Middle frontal gyrus (tissue), 1 donor: ENCODE data around the gene ADAMTS17.

Experiments used
- DNase-seq: peaks from one replicate; pipeline ENCODE4 v3.0.0-alpha.2; 2015; ENCODE audit warnings: low spot score; ENCODE audit errors: extremely low spot score

The ADAMTS17 gene

GRCh38 chr15:100252779-100253417 lies 88.9 kb downstream of the ADAMTS17 start:
- DNase-seq, result no peak

GRCh38 chr15:100252359-100252758 lies 89.4 kb downstream of the ADAMTS17 start:
- DNase-seq, result no peak

- DNase-seq, result no peak
Measured at GRCh38 chr15:100250176-100250800, 91.5 kb downstream of the ADAMTS17 start.

- DNase-seq, result no peak
Measured at GRCh38 chr15:100249096-100249815, 92.5 kb downstream of the ADAMTS17 start.

DNA sequence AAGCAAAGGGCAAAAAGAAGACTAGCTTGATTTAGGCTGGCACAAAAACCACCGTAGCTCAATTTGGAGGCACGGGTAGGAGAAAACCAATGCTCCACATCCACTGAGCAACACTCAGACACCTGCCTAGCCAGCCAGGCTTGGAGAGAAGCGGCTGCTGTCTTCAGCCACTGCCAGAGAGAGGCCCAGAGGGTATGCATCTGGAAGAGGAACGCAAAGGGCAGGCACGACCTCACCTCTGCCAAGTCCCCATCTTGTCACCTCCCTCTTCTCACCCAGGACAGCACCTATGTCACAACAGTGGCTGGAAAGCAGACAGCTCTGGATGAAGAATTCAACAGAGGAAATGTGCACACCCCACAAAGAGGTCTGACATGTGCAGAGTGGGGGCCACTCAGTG lies 93.5 kb downstream of the ADAMTS17 start:
- no peak for DNase-seq

GRCh38 chr15:100247228-100248225 lies 94.2 kb downstream of the ADAMTS17 start:
- no peak for DNase-seq

DNA sequence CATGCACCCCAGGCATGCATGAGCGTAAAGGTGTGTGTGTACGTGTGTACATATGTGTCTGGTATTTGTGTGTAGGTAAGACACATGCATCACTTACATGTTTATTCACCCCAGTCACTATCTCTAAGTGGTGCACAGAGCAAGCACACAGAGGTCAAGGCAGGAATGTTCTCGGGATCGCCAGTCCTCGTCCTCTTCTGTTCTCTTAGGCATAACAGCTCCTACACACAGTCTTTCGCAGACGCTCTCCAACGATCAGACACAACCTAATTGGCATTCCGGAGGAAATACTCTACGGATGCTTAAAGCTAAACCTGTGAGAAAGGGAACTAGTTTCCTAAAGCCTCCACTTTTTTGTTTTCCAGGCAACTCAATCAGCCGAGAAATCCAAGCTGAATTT lies 95.9 kb downstream of the ADAMTS17 start:
- no peak for DNase-seq

- no peak for DNase-seq
Measured at GRCh38 chr15:100245487-100245820, 96.3 kb downstream of the ADAMTS17 start.

DNA sequence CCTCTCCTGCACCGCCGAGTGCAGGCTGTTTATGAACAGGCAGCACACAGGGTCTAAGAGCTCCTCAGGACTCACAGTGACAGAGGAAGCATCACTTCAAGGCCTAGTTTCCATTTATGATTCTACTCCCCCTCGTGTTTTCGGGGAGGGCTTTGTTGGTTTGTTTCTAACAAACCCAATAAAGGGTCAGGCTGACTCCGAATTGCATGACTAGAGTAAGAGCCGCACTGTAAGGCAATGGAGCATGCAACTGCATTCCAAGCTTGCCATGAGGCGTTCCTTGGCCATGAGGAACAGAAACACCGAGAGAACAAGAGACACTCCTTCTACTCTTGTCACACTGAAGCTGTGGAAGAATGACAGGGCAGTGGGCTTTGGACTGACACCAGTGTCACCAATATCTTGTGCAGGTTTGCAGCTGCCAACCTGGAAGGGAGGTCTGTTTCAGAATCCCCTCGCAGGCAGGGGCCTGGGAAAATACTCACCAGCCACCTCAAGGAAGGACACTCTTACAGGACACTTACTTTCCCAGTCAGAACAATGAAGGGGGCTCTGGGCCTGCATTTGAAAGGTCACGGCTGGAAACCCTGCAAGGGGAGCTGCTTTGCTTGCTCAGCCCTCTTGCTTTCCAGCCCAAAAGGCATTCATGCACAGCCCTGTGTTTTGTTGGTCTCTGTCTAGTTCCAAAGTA lies 96.8 kb downstream of the ADAMTS17 start:
- DNase-seq, result no peak

- DNase-seq, result no peak
Measured at GRCh38 chr15:100242989-100243388, 98.8 kb downstream of the ADAMTS17 start.

- no peak for DNase-seq
Measured at GRCh38 chr15:100241572-100242482, 99.9 kb downstream of the ADAMTS17 start.

DNA sequence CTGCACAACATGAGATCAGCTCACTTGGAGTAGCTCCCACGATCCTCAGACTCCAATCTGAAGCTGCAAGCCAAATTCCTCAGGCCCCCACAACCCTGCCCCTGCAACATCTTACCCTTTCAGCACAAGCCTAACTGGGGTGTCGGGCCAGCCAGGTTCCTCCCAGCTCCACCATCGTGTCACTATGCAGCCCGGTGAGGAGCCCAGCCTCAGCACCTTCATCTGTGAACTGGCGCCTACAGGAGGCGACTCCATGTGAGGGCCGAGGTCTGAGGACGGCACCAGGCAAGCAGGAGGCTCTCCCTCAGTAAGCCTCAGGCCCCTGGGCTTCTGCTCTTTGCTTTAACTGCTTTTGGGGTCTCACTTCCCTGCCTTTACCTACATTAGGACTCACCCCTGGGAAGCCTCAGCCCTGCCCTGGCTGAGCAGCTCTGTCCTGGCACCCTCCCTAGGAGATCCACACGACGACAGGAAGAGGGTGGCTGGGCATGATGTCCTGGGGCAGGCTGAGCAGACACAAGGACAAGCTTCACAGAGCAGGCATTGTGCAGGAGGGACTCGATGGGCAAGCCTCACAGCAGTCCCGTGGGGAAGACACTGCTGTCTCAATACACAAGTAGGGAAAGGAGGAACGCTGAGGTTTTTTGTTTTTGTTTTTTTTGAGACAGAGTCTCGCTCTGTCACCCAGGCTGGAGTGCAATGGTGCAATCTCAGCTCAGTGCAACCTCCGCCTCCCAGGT lies 104.6 kb downstream of the ADAMTS17 start:
- no peak for DNase-seq

DNA sequence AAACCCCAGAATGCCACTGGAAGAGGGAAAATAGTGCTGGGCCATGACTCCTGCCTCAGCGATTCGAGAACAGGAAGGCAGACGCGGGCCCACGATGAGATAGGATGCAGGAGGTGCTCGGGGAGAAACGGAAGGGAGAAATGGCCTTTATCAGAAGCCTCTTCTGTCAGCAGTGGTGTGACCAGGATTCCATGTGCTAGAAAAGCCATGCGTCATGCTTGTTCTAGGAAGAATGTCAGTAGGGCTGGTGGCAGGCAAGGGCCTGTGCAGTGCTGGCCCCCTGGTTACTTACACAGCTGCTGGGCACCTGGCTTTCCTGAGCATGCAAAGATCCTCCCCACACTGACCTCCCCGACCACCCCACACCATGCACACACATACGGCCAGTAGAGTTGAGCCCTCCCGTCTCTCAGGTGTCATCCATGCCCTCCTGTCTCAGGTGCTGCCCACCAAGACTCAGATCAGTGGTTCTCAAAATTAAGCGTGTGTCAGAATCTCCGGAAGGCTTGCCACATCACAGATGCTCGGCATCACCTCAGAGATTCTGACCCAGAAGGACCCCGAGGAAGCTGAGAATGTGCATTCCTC lies 106.7 kb downstream of the ADAMTS17 start:
- no peak for DNase-seq

DNA sequence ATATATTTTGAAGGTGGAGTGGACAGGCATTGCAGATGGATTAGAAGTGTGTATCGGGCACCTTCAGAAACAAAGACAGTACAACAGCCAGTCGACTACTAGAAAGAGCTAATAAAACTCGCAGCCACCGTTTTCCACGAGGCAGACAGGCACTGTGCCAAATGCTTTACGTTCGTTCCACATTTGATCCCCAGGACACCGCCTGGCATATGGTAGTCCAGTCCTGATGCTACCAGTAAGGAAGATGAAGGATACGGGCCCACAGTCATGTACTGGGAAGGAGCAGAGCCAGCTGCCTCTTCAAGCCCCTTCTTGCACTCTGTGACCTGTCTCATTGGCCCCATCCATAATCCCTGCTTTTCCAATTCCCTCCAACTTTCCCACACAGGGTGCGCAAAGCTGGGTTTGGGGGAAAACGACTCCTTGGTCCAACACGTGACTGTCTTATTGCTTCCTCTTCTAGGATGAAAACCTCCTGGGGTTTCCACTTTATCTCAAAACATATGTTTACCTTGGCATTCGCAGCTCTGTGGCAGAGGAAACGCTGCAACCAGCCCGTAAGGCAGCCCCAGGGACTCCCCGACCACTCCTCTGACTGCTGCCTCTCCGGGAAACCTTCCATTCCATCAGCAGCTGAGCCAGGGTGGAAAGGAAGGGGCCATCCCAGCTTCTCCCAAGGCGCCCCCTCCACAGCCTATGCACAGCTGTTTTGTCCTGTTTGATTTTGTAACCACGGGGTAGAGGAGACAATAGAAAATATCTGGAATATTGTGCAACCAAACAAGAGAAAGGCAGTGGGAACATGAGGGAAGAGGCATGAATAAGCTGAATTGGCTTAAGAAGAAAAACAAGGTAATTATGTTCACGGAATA lies 107.4 kb downstream of the ADAMTS17 start:
- no peak for DNase-seq

- no peak for DNase-seq
Measured at GRCh38 chr15:100230784-100231183, 111.0 kb downstream of the ADAMTS17 start.

GRCh38 chr15:100229181-100230163 lies 112.3 kb downstream of the ADAMTS17 start:
- DNase-seq, result no peak

GRCh38 chr15:100227781-100228180 lies 114.0 kb downstream of the ADAMTS17 start:
- no peak for DNase-seq
